ENCODE data around the gene ZNF532.

DNA sequence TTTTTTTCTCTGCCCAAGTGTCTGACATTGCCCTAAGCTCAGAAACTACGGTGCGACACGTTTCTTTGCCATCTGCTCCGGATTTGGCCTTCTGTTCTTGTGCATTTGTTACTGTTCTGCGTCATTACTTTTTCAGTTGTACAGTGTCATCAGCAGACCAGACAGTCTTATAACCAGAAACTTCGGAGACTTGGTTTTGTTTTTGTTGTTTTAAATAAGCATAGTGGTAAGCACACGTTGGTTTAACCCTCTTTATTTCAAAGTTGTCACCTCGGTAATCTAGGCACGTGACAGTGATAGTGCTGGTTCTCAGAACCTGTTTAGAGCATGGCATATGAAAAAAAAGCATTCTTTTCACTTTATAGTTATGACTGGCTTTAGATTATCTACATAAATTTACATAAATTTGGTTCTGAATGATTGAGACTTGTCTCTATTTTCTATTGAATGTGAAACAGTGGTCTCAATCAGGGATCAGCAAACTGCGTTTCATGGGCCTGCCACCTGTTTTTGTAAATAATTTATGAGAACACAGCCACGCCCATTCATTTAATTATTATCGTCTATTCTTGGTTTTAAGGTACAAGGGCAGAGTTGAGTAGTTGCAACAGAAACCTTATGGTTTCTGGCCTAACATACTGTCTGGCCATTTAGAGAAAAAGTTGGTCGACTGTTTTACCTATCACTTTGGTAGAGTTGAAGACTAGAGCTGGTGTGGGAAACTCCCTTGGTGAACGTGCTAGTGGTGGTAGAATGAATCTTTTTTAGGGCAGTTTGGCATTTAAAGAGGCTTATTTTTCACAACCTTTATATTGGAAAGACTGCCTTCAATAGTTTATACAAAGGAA lies 106.5 kb downstream of the ZNF532 start:
- TF ChIP-seq ZNF23 (CRISPR knock-in tag; IDR thresholded peaks at IDR 0.05): no peak
- TF ChIP-seq NR4A1 (CRISPR knock-in tag; IDR thresholded peaks at IDR 0.05): no peak
- TF ChIP-seq NR4A1 (tag; IDR thresholded peaks at IDR 0.05): no peak
- no peak for TF ChIP-seq HIVEP1 (CRISPR knock-in tag; IDR thresholded peaks at IDR 0.05)
- TF ChIP-seq, protein P1, sequence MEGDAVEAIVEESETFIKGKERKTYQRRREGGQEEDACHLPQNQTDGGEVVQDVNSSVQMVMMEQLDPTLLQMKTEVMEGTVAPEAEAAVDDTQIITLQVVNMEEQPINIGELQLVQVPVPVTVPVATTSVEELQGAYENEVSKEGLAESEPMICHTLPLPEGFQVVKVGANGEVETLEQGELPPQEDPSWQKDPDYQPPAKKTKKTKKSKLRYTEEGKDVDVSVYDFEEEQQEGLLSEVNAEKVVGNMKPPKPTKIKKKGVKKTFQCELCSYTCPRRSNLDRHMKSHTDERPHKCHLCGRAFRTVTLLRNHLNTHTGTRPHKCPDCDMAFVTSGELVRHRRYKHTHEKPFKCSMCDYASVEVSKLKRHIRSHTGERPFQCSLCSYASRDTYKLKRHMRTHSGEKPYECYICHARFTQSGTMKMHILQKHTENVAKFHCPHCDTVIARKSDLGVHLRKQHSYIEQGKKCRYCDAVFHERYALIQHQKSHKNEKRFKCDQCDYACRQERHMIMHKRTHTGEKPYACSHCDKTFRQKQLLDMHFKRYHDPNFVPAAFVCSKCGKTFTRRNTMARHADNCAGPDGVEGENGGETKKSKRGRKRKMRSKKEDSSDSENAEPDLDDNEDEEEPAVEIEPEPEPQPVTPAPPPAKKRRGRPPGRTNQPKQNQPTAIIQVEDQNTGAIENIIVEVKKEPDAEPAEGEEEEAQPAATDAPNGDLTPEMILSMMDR (IDR thresholded peaks at IDR 0.05 in 2 of 3, conservative IDR thresholded peaks at IDR 0.05 in 1 of 3; ENCODE audit: insufficient read depth in 2 of 3, low read depth in 1 of 3, low read length in 3 of 3): no peak
- no peak for TF ChIP-seq ZFPM2 (CRISPR knock-in tag; IDR thresholded peaks at IDR 0.05)
- TF ChIP-seq, protein P2, sequence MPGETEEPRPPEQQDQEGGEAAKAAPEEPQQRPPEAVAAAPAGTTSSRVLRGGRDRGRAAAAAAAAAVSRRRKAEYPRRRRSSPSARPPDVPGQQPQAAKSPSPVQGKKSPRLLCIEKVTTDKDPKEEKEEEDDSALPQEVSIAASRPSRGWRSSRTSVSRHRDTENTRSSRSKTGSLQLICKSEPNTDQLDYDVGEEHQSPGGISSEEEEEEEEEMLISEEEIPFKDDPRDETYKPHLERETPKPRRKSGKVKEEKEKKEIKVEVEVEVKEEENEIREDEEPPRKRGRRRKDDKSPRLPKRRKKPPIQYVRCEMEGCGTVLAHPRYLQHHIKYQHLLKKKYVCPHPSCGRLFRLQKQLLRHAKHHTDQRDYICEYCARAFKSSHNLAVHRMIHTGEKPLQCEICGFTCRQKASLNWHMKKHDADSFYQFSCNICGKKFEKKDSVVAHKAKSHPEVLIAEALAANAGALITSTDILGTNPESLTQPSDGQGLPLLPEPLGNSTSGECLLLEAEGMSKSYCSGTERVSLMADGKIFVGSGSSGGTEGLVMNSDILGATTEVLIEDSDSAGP (CRISPR knock-in tag; IDR thresholded peaks at IDR 0.05): no peak
- no peak for TF ChIP-seq POLR2A (conservative IDR thresholded peaks at IDR 0.05)
